Fibroblast of the aortic adventitia (primary cell): ENCODE measurements around the gene FAM47E. TPM values are rescaled to one million over a fixed set of nuclear protein-coding genes. Genes with fewer than 3 reads are reported as not detected.

ENCODE experiments used
- DNase-seq: peaks from one replicate; pipeline ENCODE4 v3.0.0-alpha.2; 2010; ENCODE audit warnings: low read depth
- H3K4me3 ChIP-seq: 2 replicates; pipeline ENCODE4 v1.5.1; 2011; ENCODE audit warnings: low read depth, mild to moderate bottlenecking, control low read depth, low read length, moderate library complexity
- total RNA-seq: library from RNA; depleted of rRNA; stranded (reverse); fragments of >200 nt; gene quantifications from 2 replicates; pipeline ENCODE4 v1.2.3, GENCODE V29; 2012; ENCODE audit warnings: low replicate concordance
- TF ChIP-seq, protein P1 (sequence below): IDR thresholded peaks from 2 replicates; pipeline ENCODE4 v1.5.1; 2011; ENCODE audit warnings: mild to moderate bottlenecking, low read length, control low read depth, inconsistent platforms; ENCODE audit not compliant: insufficient read depth

The FAM47E gene
- total RNA-seq, 1 donor = 0.18 TPM

DNA sequence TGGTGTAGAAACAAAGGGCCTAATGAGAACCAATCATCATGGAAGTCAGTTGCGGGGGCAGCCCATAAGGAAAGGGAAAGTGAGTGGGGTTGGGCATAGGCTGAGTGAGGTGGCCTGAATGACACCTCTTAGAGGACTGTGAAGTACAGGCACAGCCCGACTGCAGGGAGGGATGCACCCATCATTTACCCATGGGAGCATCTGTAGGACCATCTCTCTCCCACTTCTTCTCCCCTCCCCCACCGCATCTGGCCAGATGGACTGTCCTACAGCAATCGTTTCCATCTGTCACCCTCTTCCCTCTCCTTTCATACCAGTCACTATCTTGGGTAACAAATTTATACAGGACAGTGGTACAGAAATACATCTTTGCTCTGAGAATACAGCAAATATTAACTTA lies 59.2 kb downstream of the FAM47E start:
- DNase-seq = no peak
- TF ChIP-seq, protein P1, sequence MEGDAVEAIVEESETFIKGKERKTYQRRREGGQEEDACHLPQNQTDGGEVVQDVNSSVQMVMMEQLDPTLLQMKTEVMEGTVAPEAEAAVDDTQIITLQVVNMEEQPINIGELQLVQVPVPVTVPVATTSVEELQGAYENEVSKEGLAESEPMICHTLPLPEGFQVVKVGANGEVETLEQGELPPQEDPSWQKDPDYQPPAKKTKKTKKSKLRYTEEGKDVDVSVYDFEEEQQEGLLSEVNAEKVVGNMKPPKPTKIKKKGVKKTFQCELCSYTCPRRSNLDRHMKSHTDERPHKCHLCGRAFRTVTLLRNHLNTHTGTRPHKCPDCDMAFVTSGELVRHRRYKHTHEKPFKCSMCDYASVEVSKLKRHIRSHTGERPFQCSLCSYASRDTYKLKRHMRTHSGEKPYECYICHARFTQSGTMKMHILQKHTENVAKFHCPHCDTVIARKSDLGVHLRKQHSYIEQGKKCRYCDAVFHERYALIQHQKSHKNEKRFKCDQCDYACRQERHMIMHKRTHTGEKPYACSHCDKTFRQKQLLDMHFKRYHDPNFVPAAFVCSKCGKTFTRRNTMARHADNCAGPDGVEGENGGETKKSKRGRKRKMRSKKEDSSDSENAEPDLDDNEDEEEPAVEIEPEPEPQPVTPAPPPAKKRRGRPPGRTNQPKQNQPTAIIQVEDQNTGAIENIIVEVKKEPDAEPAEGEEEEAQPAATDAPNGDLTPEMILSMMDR = no peak
- H3K4me3 ChIP-seq = no peak overlapping the region

DNA sequence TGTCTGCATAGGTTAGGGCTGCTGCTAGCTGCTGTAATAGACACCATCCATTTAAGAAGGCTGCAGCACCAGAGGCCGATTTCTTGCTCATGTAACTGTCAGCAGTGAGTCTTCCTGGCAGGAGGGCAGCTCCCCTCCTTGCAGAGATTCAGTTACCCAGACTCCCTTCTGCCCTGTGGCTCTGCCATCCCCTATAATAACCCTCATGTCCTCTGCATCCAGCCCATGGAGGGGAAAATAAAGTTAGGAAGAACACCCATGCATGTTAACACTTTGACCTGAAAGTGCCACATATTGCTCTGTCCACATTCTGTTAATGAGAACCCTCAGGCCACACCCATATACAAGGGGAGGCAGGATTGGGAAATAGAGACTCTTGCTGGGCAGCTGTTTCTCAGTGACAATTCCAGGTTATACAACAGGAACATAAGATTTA lies 60.4 kb downstream of the FAM47E start:
- H3K4me3 ChIP-seq = no peak overlapping the region
- DNase-seq = no peak
- TF ChIP-seq, protein P1 = no peak

DNA sequence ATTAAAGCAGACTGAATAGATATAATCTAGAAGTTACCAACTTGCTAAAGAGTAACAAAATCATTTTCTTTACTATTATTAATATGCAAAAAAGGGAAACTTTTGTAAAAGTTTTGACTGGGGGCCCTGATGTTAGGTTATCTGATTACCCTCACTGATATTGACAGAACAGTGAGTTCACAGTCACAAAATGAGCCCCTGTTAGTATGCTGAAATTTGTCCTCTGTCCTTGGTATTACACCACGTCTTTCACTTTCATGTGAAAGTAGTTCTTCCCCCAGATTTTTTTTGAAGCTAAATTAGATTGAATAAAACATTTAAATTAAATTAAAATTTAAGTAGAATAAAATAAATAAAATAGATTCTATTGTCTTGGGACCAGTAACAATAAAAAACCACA lies 60.9 kb downstream of the FAM47E start:
- no peak overlapping the region for H3K4me3 ChIP-seq
- TF ChIP-seq, protein P1 = no peak
- DNase-seq = no peak

DNA sequence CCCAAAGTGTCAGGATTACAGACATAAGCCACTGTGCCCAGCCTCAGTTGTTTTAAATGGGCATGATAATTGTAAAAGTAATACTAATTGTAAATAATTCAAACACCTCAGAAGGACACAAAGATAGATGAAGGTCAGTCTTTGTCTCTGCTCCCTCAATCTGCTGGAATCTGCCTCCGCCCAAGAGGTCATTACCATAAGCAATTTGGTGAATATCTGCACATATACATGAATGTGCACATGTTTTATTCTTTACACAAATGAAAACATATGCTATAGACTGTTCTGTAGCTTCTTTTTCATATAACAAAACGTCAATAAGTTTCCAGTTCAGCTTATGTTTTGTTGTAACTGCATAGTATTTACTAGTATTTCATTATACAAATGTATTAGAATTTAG lies 62.0 kb downstream of the FAM47E start:
- DNase-seq = no peak
- TF ChIP-seq, protein P1 = no peak
- H3K4me3 ChIP-seq = no peak overlapping the region

DNA sequence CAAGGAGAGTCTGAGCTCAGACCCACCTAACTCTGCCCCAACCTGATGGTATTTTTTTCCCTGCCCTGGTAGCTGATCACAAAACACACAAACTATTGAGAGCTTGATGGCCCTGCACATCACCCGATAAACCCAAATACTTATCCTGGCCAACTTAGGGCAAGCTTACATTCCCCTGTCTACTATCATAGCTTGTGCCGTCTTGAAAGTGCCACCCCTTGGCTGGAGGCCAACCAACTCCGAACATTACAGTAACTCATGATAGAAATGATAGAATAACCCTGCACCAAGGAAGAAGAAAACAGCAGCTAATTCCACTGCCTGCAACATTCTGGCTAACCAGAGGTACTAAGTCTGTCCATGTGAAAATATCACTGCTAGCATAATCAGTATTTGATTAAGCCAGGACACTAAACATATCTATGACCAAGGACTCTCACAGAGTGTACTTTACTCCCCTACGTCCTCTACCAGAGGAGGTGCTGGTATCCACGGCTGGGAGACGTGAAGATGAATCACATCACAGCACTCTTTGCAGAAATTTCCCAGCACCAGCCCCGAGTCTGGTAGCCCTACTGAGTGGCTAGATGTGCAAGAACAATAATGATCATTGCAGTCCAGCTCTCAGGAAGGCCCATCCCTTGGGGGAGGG lies 63.9 kb downstream of the FAM47E start:
- H3K4me3 ChIP-seq = no peak overlapping the region
- TF ChIP-seq, protein P1 = no peak
- no peak for DNase-seq

DNA sequence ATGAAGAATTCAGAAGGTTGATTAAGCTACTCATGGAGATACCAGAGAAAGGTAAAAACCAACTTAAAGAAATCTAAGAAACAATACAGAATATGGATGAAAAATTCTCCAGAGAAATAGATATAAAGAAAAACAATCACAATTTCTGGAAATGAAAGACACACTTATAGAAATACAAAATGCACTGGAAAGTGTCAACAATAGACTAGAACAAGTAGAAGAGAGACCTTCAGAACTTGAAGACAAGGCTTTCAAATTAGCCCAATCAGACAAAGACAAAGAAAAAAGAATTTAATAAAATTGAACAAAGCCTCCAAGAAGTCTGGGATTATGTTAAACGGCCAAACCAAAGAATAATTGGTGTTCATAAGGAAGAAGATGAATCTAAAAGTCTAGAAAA lies 64.6 kb downstream of the FAM47E start:
- TF ChIP-seq, protein P1 = no peak
- no peak for DNase-seq
- H3K4me3 ChIP-seq = no peak overlapping the region

DNA sequence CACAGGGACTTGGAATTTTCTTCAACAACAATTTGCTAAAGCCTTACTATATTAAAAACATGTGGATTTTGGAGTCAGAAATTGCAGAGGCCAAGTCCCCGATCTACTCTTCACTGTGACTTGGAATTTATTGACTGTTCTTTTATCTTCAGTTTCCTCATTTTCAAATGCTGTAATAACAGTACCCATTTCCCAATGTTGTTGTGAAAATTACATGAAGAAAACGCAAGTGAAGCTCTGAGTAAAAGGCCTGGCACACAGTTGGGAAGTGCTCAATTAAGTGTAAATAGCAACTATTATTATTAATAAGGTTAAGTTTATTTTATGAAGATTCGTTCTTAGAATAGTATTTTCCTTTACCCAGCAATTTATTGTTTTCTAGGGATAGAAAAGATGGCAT lies 70.7 kb downstream of the FAM47E start:
- no peak for DNase-seq
- TF ChIP-seq, protein P1 = no peak

More for the DNA sequence above, 70.7 kb downstream of the FAM47E start:
- no peak overlapping the region for H3K4me3 ChIP-seq
